Fibroblast of villous mesenchyme (primary cell): ENCODE measurements around the gene C2CD2. TPM values are rescaled to one million over a fixed set of nuclear protein-coding genes. Genes with fewer than 3 reads are reported as not detected.

Source experiments
- DNase-seq: peaks from one replicate; pipeline ENCODE4 v3.0.0-alpha.2; 2010; ENCODE audit warnings: low read depth
- H3K4me3 ChIP-seq: 2 replicates; pipeline ENCODE4 v1.5.1; 2011; ENCODE audit warnings: low read depth, mild to moderate bottlenecking, low read length
- CTCF ChIP-seq: IDR thresholded peaks from 2 replicates; pipeline ENCODE4 v1.5.1; 2012; ENCODE audit warnings: low read depth, mild to moderate bottlenecking, low read length; ENCODE audit not compliant: insufficient read depth
- total RNA-seq: library from RNA; depleted of rRNA; stranded (reverse); fragments of >200 nt; gene quantifications from 2 replicates; pipeline ENCODE4 v1.2.3, GENCODE V29; 2012

Gene C2CD2
- total RNA-seq, 1 donor = 25.0 TPM

- DNase-seq = no peak
- H3K4me3 ChIP-seq = no peak overlapping the region
- no peak for TF ChIP-seq CTCF
Measured at GRCh38 chr21:41873005-41873404, 80.8 kb downstream of the C2CD2 start.

DNA sequence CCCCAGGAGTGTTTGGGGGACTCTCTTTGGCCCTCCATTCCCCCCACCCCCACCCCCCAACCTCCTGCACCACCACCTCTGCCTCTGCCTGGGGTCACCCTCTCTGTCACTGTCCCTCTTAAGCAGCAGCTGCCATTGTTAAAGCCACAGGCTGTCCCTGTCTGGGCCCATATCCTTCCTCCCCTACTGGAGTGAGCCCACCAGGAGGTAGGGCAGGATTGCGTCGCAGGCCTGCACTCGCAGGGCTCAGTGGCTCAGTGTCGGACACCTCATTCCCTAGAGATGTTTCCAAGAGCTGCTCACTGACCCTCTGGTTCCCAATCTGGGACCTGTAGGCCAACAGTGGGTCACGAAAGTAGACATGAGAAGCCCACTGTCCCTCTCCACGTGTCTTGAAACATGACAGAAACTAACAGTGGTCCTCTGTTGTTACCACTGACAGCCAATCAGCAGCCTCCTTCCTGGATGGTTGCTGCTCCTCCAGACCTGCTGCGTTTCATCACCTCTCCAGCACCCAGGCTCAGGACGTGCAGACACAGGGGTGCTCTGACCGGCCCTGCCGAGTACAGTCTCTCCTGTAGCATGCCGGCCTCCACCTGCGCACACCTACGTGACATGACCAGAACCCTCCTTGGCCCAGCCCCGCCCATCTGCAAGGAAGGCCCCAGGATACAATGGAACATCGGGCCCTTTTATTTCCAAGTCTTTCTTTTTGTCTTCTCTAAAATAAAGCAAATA lies 82.4 kb downstream of the C2CD2 start:
- TF ChIP-seq CTCF = no peak
- H3K4me3 ChIP-seq = no peak overlapping the region
- DNase-seq = no peak

DNA sequence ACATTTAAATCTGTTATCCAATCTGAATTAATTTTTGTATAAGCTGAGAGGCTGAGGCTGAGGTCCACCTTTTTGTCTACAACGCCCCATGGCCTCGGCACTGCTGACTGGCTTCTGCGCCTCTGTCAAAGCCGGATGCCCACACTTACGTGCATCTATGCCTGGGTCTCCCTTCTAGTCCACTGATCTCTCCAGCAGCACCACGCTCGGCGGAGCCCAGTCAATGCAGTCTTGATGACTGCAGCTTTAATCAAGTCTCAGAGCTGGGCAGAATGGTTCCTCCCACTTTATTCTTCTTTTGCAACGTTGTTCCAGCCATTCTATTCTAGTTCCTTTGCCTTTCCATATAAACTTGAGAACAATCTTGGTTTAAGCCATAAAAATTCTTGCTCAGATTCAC lies 84.0 kb downstream of the C2CD2 start:
- DNase-seq = no peak
- no peak for TF ChIP-seq CTCF
- no peak overlapping the region for H3K4me3 ChIP-seq

DNA sequence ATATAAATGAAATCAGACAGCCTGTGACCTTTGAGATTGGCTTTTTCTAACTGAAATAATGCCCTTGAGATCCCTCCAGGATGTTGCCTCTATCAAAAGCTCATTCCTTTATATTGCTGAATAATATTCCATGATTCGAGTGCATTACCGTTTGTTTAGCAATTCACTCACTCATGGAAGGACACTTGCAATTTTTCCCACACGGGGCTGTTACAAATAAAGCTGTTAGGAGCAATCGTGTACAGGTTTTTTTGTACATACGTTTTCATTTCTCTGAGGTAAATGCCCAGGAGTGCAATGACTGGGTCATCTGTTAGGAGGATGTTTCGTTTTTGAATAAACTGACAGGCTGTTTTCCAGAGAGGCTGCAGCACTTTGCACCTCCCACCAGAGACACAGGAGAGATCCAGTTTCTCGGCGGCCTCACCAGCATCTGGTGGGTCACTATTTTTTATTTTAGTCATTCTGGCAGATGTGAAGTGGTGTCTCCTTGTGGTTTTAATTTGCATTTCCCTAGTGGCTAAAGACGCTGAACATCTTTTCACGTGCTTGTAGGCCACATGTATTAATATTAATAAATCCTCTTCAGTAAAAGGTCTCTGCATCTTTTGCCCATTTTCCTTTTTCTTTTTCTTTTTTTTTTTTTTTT lies 85.6 kb downstream of the C2CD2 start:
- TF ChIP-seq CTCF = no peak
- H3K4me3 ChIP-seq = no peak overlapping the region
- DNase-seq = peak; percentile 41

- TF ChIP-seq CTCF = no peak
- no peak for DNase-seq
- H3K4me3 ChIP-seq = no peak overlapping the region
Measured at GRCh38 chr21:41867313-41867712, 86.5 kb downstream of the C2CD2 start.

- no peak for DNase-seq
- no peak overlapping the region for H3K4me3 ChIP-seq
- no peak for TF ChIP-seq CTCF
Measured at GRCh38 chr21:41866274-41866809, 87.5 kb downstream of the C2CD2 start.
